HEK293 (cell line): ENCODE results near the gene SLC7A14.

ENCODE experiments used
- CTCF ChIA-PET: fragments of 350-600 bp; formaldehyde crosslinking; extraction: SDS; loops from one replicate; lab custom pipeline; 2021; ENCODE audit warnings: antibody characterized with exemption; lab: Yijun Ruan, JAX
- POLR2A ChIA-PET: fragments of 300-600 bp; formaldehyde crosslinking; extraction: SDS; loops from one replicate; lab custom pipeline; 2020; ENCODE audit warnings: antibody characterized with exemption, inconsistent platforms; lab: Yijun Ruan, JAX
- H3K27ac ChIP-seq: fragments of 200-500 bp; sonication (Bioruptor generic); 2 replicates; pipeline ENCODE4 v1.5.1; 2014; ENCODE audit warnings: low read depth, low read length, control low read depth, inconsistent platforms; ENCODE audit errors: extremely low read depth
- H3K36me3 ChIP-seq, 2 experiments: fragments of 200-500 bp in 1 of 2; sonication (Bioruptor generic) in 1 of 2; 1 replicate in 1 of 2; 2 replicates in 1 of 2; pipeline ENCODE4 v1.5.1; 2014 to 2017; ENCODE audit warnings: inconsistent platforms in 2 of 2, low read length in 2 of 2; ENCODE audit not compliant: control insufficient read depth in 2 of 2, insufficient read depth in 1 of 2
- H3K4me1 ChIP-seq: fragments of 200-500 bp; sonication (Bioruptor generic); 2 replicates; pipeline ENCODE4 v1.5.1; 2014; ENCODE audit warnings: mild to moderate bottlenecking, low read length, inconsistent platforms; ENCODE audit not compliant: control insufficient read depth, insufficient read depth
- H3K4me3 ChIP-seq: 2 replicates; pipeline ENCODE4 v1.5.1; 2011; ENCODE audit warnings: low read depth, mild to moderate bottlenecking, control low read depth, low read length, moderate library complexity
- H3K9me3 ChIP-seq: fragments of 200-500 bp; sonication (Bioruptor generic); 2 replicates; pipeline ENCODE4 v1.5.1; 2014; ENCODE audit warnings: low read depth, low read length, inconsistent platforms; ENCODE audit not compliant: control insufficient read depth, insufficient read depth
- ZBTB21 ChIP-seq: fragments of 450-650 bp; formaldehyde crosslinking; IDR thresholded peaks from 2 replicates; pipeline ENCODE4 v1.5.1; 2017; ENCODE audit warnings: missing biosample characterization, missing genetic modification characterization
- ZNF114 ChIP-seq: fragments of 450-650 bp; formaldehyde crosslinking; IDR thresholded peaks from 2 replicates; pipeline ENCODE4 v1.5.0; 2017; ENCODE audit warnings: missing biosample characterization, missing genetic modification characterization
- ZNF155 ChIP-seq: fragments of 450-650 bp; formaldehyde crosslinking; IDR thresholded peaks from 2 replicates; pipeline ENCODE4 v1.5.1; 2016; ENCODE audit warnings: missing biosample characterization, missing genetic modification characterization
- ZNF221 ChIP-seq: fragments of 450-650 bp; formaldehyde crosslinking; IDR thresholded peaks from 2 replicates; pipeline ENCODE4 v1.5.1; 2017; ENCODE audit warnings: missing biosample characterization, missing genetic modification characterization, borderline replicate concordance
- ZNF350 ChIP-seq: fragments of 450-650 bp; formaldehyde crosslinking; IDR thresholded peaks from 2 replicates; pipeline ENCODE4 v1.5.0; 2017; ENCODE audit warnings: missing biosample characterization, mild to moderate bottlenecking, missing genetic modification characterization
- ZNF510 ChIP-seq: fragments of 450-650 bp; formaldehyde crosslinking; IDR thresholded peaks from 2 replicates; pipeline ENCODE4 v1.5.1; 2018; ENCODE audit warnings: mild to moderate bottlenecking, missing genetic modification characterization, missing biosample characterization; ENCODE audit not compliant: insufficient replicate concordance
- ZNF561 ChIP-seq: fragments of 450-650 bp; IDR thresholded peaks from 2 replicates; pipeline ENCODE4 v1.5.1; 2018; ENCODE audit warnings: missing biosample characterization, missing genetic modification characterization, borderline replicate concordance
- ZNF654 ChIP-seq: fragments of 450-650 bp; formaldehyde crosslinking; IDR thresholded peaks from 2 replicates; pipeline ENCODE4 v1.5.1; 2016; ENCODE audit warnings: low read depth, missing biosample characterization, missing genetic modification characterization
- ZNF660 ChIP-seq: fragments of 450-650 bp; IDR thresholded peaks from 2 replicates; pipeline ENCODE4 v1.5.1; 2018; ENCODE audit warnings: missing biosample characterization, mild to moderate bottlenecking, missing genetic modification characterization
- ZSCAN23 ChIP-seq: fragments of 450-650 bp; formaldehyde crosslinking; IDR thresholded peaks from 2 replicates; pipeline ENCODE4 v1.5.1; 2016; ENCODE audit warnings: missing biosample characterization, missing genetic modification characterization
- TF ChIP-seq, protein P1 (sequence below): fragments of 450-650 bp; formaldehyde crosslinking; IDR thresholded peaks from 2 replicates; pipeline ENCODE4 v1.5.1; 2016; ENCODE audit warnings: missing biosample characterization, missing genetic modification characterization, borderline replicate concordance
- TF ChIP-seq, protein P2 (sequence below): fragments of 450-650 bp; formaldehyde crosslinking; IDR thresholded peaks from 2 replicates; pipeline ENCODE4 v1.5.1; 2016; ENCODE audit warnings: missing biosample characterization, missing genetic modification characterization, borderline replicate concordance
- TF ChIP-seq, protein P3 (sequence below): fragments of 450-650 bp; formaldehyde crosslinking; IDR thresholded peaks from 2 replicates; pipeline ENCODE4 v1.5.1; 2016; ENCODE audit warnings: missing biosample characterization, missing genetic modification characterization

The SLC7A14 gene

DNA sequence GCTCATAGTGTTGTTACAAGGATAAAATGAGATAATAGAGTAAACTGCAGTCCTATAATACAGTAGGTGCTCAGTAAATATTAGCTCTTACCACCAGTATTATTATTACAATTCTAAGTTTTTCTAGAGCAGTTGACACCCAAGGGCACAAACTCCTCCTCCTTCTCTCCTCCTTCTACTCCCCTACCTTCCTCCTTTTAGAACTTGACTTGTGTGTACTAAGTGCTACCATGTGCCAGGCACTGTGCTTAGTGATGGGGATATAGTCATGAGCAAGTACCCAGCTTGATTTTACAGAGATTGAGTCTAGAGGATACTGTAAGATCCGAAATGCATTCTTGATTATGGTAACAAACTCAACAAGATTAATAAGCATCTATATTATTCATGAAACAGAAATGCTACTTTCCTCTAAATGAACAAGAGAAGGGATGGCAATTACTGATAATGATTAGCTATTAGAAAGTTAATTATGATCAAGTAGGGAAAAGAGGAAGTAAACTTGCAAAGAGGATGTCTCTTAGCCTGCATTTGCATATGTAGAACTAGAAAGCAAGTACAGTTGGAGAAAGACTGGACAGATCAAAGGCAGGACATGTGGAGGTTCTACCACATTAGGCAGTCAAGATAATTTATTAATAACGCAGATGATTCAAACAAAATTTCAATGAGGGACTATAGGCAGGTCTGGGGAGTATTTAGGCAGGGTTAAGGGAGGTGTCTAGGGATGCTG is 94.9 kb downstream of the SLC7A14 start:
- Histone ChIP-seq H3K9me3 (no peaks in the 10 kb centered on the region), H3K4me3 (no peak overlapping the region), H3K27ac (no peak overlapping the region), H3K36me3 (no peaks in the 10 kb centered on the region), H3K4me1 (no peaks in the 10 kb centered on the region)
- ChIA-PET CTCF (interaction anchor here (0.6 kb wide), 1 partner anchor 321 kb away, joined by 3 read pairs; no protein-coding TSS in a partner anchor), POLR2A (no interaction called here)
- TF ChIP-seq ZNF114 (tag by site-specific recombination) = no peak
- no peak for TF ChIP-seq ZNF561

DNA sequence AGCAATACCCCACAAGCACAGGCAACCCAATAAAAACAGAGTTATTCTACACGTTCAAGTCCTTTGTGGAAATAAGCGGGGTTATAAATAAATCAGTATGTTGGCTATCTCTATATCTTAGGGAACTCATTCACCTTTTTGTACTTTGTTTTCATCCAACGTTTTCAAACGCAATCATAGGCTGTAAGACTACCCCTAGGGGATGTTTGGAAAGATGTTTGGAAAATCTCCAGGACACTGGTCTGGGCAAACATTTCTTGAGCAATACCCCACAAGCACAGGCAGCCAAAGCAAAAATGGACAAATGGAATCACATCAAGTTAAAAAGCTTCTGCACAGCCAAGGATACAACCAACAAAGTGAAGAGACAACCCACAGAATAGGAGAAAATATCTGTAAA is 97.1 kb downstream of the SLC7A14 start:
- H3K36me3 ChIP-seq = no peaks in the 10 kb centered on the region
- H3K27ac ChIP-seq = no peak overlapping the region
- CTCF ChIA-PET = no interaction called here
- no peak overlapping the region for H3K4me3 ChIP-seq
- TF ChIP-seq ZNF660 (tag by site-specific recombination) (no peak), ZNF350 (tag by site-specific recombination) (no peak), ZNF654 (tag by site-specific recombination) (no peak), ZSCAN23 (tag by site-specific recombination) (no peak), ZNF155 (tag by site-specific recombination) (no peak), ZNF510 (tag by site-specific recombination) (no peak)
- TF ChIP-seq, protein P1, sequence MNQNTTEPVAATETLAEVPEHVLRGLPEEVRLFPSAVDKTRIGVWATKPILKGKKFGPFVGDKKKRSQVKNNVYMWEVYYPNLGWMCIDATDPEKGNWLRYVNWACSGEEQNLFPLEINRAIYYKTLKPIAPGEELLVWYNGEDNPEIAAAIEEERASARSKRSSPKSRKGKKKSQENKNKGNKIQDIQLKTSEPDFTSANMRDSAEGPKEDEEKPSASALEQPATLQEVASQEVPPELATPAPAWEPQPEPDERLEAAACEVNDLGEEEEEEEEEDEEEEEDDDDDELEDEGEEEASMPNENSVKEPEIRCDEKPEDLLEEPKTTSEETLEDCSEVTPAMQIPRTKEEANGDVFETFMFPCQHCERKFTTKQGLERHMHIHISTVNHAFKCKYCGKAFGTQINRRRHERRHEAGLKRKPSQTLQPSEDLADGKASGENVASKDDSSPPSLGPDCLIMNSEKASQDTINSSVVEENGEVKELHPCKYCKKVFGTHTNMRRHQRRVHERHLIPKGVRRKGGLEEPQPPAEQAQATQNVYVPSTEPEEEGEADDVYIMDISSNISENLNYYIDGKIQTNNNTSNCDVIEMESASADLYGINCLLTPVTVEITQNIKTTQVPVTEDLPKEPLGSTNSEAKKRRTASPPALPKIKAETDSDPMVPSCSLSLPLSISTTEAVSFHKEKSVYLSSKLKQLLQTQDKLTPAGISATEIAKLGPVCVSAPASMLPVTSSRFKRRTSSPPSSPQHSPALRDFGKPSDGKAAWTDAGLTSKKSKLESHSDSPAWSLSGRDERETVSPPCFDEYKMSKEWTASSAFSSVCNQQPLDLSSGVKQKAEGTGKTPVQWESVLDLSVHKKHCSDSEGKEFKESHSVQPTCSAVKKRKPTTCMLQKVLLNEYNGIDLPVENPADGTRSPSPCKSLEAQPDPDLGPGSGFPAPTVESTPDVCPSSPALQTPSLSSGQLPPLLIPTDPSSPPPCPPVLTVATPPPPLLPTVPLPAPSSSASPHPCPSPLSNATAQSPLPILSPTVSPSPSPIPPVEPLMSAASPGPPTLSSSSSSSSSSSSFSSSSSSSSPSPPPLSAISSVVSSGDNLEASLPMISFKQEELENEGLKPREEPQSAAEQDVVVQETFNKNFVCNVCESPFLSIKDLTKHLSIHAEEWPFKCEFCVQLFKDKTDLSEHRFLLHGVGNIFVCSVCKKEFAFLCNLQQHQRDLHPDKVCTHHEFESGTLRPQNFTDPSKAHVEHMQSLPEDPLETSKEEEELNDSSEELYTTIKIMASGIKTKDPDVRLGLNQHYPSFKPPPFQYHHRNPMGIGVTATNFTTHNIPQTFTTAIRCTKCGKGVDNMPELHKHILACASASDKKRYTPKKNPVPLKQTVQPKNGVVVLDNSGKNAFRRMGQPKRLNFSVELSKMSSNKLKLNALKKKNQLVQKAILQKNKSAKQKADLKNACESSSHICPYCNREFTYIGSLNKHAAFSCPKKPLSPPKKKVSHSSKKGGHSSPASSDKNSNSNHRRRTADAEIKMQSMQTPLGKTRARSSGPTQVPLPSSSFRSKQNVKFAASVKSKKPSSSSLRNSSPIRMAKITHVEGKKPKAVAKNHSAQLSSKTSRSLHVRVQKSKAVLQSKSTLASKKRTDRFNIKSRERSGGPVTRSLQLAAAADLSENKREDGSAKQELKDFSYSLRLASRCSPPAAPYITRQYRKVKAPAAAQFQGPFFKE (tag by site-specific recombination) = no peak
- TF ChIP-seq, protein P2, sequence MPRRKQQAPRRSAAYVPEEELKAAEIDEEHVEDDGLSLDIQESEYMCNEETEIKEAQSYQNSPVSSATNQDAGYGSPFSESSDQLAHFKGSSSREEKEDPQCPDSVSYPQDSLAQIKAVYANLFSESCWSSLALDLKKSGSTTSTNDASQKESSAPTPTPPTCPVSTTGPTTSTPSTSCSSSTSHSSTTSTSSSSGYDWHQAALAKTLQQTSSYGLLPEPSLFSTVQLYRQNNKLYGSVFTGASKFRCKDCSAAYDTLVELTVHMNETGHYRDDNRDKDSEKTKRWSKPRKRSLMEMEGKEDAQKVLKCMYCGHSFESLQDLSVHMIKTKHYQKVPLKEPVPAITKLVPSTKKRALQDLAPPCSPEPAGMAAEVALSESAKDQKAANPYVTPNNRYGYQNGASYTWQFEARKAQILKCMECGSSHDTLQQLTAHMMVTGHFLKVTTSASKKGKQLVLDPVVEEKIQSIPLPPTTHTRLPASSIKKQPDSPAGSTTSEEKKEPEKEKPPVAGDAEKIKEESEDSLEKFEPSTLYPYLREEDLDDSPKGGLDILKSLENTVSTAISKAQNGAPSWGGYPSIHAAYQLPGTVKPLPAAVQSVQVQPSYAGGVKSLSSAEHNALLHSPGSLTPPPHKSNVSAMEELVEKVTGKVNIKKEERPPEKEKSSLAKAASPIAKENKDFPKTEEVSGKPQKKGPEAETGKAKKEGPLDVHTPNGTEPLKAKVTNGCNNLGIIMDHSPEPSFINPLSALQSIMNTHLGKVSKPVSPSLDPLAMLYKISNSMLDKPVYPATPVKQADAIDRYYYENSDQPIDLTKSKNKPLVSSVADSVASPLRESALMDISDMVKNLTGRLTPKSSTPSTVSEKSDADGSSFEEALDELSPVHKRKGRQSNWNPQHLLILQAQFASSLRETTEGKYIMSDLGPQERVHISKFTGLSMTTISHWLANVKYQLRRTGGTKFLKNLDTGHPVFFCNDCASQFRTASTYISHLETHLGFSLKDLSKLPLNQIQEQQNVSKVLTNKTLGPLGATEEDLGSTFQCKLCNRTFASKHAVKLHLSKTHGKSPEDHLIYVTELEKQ = no peak
- H3K4me1 ChIP-seq = no peaks in the 10 kb centered on the region
- POLR2A ChIA-PET = no interaction called here
- no peaks in the 10 kb centered on the region for H3K9me3 ChIP-seq

DNA sequence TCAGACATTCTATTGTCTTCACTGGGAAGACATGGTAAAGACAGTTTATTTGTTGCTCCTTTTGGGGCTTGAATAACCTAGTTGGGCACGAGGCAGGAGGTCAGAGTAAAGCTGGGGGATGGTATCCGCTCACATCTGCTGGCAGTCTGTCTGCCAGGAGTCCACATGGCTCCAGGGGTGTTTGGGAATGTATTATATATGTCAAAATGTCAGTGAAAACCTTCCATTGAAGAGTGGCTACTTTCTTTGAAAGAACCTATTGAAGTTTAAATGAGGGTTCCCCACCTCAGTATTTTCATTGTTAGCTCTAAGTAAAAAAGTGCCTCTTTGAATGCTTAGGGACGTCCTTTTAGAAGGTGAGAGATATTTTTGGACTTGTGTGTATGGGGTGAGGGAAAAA is 98.8 kb downstream of the SLC7A14 start:
- Histone ChIP-seq H3K4me1 (no peaks in the 10 kb centered on the region), H3K36me3 (no peaks in the 10 kb centered on the region), H3K27ac (no peak overlapping the region), H3K9me3 (no peaks in the 10 kb centered on the region), H3K4me3 (no peak overlapping the region)
- ChIA-PET POLR2A (no interaction called here), CTCF (interaction anchor here (0.6 to 2.5 kb wide), 2 partner anchors 12 to 297 kb away, joined by 3 to 7 read pairs; no protein-coding TSS in a partner anchor)
- TF ChIP-seq, protein P3, sequence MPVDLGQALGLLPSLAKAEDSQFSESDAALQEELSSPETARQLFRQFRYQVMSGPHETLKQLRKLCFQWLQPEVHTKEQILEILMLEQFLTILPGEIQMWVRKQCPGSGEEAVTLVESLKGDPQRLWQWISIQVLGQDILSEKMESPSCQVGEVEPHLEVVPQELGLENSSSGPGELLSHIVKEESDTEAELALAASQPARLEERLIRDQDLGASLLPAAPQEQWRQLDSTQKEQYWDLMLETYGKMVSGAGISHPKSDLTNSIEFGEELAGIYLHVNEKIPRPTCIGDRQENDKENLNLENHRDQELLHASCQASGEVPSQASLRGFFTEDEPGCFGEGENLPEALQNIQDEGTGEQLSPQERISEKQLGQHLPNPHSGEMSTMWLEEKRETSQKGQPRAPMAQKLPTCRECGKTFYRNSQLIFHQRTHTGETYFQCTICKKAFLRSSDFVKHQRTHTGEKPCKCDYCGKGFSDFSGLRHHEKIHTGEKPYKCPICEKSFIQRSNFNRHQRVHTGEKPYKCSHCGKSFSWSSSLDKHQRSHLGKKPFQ (tag by site-specific recombination) = no peak
- no peak for TF ChIP-seq ZNF221 (tag by site-specific recombination)
- TF ChIP-seq ZBTB21 (tag by site-specific recombination) = no peak
